ENCODE measurements around the gene BCL2L14. TPM values are rescaled to one million over a fixed set of nuclear protein-coding genes. Genes with fewer than 3 reads are reported as not detected.

Gene BCL2L14
- total RNA-seq, 1 experiment from 2014 or later = 0.30 TPM

DNA sequence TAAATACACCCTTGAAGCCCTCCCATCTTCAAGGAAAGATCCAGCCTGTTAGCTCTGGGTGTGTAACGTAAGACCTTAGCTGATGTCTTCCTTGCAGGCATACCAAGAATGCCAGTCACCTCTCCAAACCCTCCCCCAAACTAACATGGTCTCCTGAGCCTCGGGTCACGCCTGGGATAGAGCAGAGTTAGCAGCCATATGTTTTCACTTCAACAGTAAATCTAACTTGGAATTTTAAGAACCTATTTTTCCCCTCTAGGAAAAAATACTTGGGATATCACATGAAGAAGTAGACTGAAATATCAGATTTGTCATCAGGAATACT, 27.9 kb downstream of the BCL2L14 start:
- Histone ChIP-seq H3K9me2 (ENCODE audit: insufficient read depth) (no peaks in the 10 kb centered on the region), H3K27me3 (ENCODE audit: insufficient read depth, low read length) (no peaks in the 10 kb centered on the region), H3K9me3 (ENCODE audit: control insufficient read depth in 1 of 2, insufficient read depth in 1 of 2, low read depth in 1 of 2, low read length in 2 of 2) (no peaks in the 10 kb centered on the region), H4K20me1 (ENCODE audit: insufficient read depth) (no peaks in the 10 kb centered on the region), H3K36me3 (ENCODE audit: control insufficient read depth in 1 of 2, insufficient read depth in 2 of 2, low read length in 2 of 2) (no peaks in the 10 kb centered on the region), H2AFZ (ENCODE audit: low read depth, low read length, poor library complexity, severe bottlenecking) (no peak overlapping the region), H3K4me2 (ENCODE audit: low read length) (no peak overlapping the region), H3K9ac (ENCODE audit: low read length) (no peak overlapping the region), H3K27ac (ENCODE audit: low read depth, low read length) (no peak overlapping the region), H3K4me1 (ENCODE audit: control insufficient read depth in 1 of 2, insufficient read depth in 2 of 2, low read length in 2 of 2) (no peaks in the 10 kb centered on the region), H3K4me3 (replicated peaks in 1 of 2; ENCODE audit: low read depth in 1 of 2, low read length in 2 of 2) (no peak overlapping the region), H3K79me2 (ENCODE audit: insufficient read depth, low read length) (no peaks in the 10 kb centered on the region)
- no TSS peak for BruUV-seq (replicated peaks)
- TF ChIP-seq JUND (IDR thresholded peaks at IDR 0.05) (no peak), CEBPB (IDR thresholded peaks at IDR 0.05; ENCODE audit: low read depth) (no peak), TCF7L2 (IDR thresholded peaks at IDR 0.05; ENCODE audit: borderline replicate concordance, extremely low read depth, insufficient read depth, insufficient read length) (no peak), EZH2 (IDR thresholded peaks at IDR 0.05) (no peak), SIN3A (IDR thresholded peaks at IDR 0.05; ENCODE audit: low read depth) (no peak), EGR1 (IDR thresholded peaks at IDR 0.05; ENCODE audit: low read depth) (no peak), POLR2A (IDR thresholded peaks at IDR 0.05; ENCODE audit: borderline replicate concordance, extremely low read depth, insufficient read depth, insufficient read length) (no peak), CBX3 (IDR thresholded peaks at IDR 0.05; ENCODE audit: low read depth) (no peak), POLR2AphosphoS5 (IDR thresholded peaks at IDR 0.05; ENCODE audit: low read depth, low read length) (no peak), ZNF274 (IDR thresholded peaks at IDR 0.05; ENCODE audit: low read depth, low read length) (no peak), EZH2phosphoT487 (IDR thresholded peaks at IDR 0.05; ENCODE audit: borderline replicate concordance) (no peak)
- TF ChIP-seq, protein P1, sequence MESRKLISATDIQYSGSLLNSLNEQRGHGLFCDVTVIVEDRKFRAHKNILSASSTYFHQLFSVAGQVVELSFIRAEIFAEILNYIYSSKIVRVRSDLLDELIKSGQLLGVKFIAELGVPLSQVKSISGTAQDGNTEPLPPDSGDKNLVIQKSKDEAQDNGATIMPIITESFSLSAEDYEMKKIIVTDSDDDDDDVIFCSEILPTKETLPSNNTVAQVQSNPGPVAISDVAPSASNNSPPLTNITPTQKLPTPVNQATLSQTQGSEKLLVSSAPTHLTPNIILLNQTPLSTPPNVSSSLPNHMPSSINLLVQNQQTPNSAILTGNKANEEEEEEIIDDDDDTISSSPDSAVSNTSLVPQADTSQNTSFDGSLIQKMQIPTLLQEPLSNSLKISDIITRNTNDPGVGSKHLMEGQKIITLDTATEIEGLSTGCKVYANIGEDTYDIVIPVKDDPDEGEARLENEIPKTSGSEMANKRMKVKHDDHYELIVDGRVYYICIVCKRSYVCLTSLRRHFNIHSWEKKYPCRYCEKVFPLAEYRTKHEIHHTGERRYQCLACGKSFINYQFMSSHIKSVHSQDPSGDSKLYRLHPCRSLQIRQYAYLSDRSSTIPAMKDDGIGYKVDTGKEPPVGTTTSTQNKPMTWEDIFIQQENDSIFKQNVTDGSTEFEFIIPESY (IDR thresholded peaks at IDR 0.05; ENCODE audit: extremely low read depth, insufficient replicate concordance, low read length) = no peak
- TF ChIP-seq, protein P2, sequence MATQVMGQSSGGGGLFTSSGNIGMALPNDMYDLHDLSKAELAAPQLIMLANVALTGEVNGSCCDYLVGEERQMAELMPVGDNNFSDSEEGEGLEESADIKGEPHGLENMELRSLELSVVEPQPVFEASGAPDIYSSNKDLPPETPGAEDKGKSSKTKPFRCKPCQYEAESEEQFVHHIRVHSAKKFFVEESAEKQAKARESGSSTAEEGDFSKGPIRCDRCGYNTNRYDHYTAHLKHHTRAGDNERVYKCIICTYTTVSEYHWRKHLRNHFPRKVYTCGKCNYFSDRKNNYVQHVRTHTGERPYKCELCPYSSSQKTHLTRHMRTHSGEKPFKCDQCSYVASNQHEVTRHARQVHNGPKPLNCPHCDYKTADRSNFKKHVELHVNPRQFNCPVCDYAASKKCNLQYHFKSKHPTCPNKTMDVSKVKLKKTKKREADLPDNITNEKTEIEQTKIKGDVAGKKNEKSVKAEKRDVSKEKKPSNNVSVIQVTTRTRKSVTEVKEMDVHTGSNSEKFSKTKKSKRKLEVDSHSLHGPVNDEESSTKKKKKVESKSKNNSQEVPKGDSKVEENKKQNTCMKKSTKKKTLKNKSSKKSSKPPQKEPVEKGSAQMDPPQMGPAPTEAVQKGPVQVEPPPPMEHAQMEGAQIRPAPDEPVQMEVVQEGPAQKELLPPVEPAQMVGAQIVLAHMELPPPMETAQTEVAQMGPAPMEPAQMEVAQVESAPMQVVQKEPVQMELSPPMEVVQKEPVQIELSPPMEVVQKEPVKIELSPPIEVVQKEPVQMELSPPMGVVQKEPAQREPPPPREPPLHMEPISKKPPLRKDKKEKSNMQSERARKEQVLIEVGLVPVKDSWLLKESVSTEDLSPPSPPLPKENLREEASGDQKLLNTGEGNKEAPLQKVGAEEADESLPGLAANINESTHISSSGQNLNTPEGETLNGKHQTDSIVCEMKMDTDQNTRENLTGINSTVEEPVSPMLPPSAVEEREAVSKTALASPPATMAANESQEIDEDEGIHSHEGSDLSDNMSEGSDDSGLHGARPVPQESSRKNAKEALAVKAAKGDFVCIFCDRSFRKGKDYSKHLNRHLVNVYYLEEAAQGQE (IDR thresholded peaks at IDR 0.05; ENCODE audit: low read depth) = no peak
- ATAC-seq (no peak), DNase-seq (ENCODE audit: low read depth, low spot score) (no peak)
- ChIA-PET RAD21 (ENCODE audit: low non-redundant PET in 1 of 2, low total read pairs in 2 of 2, uncharacterized antibody in 2 of 2, unreplicated experiment in 2 of 2) (no interaction called here), POLR2A (no interaction called here), CTCF (no interaction called here)
- intact Hi-C loops (cut with micrococcal nuclease) = no loop called here

Measured in HCT116 (cell line).